ENCODE measurements around the gene UNC13A. TPM values are rescaled to one million over a fixed set of nuclear protein-coding genes. Genes with fewer than 3 reads are reported as not detected.
A peak's percentile ranks its signal among the peaks of the same experiment; 100 is the strongest.
"Not testable (repeated sequence)": the region's sequence is repeated elsewhere in the genome, so short reads cannot be mapped to it uniquely, and the experiment has no call there.

Gene UNC13A
- total RNA-seq, 1 experiment from 2014 or later = 0.84 TPM

DNA sequence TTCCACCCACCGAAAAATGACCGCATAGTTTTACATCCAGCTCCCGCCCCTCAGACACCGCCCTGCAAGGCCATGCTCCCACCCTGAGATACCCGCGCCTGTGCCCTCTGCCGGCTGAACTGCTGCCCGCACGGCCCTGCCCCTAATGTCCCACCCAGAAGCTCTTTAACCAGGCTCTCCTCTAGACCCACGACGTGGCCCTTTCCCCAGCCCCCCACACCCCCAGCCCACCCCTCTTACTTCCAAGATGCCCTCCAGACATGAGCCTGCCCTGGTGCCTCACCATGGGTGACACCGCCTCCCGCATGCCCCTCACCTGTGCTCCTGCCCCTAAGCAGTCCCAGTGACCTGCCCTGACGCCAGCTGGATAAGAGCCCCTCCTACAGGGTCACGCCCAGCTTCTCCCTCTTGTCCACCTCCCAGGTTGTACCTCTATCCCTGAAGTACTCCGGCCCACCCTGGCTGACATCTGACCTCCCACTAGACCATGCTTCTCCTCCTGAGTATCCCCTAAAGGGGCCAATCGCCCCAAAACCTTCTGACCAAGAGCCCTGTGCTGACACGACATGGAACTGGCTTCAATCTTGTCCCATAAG, 81.5 kb downstream of the UNC13A start:
- no peak for DNase-seq (ENCODE audit: extremely low read depth, low read depth)

DNA sequence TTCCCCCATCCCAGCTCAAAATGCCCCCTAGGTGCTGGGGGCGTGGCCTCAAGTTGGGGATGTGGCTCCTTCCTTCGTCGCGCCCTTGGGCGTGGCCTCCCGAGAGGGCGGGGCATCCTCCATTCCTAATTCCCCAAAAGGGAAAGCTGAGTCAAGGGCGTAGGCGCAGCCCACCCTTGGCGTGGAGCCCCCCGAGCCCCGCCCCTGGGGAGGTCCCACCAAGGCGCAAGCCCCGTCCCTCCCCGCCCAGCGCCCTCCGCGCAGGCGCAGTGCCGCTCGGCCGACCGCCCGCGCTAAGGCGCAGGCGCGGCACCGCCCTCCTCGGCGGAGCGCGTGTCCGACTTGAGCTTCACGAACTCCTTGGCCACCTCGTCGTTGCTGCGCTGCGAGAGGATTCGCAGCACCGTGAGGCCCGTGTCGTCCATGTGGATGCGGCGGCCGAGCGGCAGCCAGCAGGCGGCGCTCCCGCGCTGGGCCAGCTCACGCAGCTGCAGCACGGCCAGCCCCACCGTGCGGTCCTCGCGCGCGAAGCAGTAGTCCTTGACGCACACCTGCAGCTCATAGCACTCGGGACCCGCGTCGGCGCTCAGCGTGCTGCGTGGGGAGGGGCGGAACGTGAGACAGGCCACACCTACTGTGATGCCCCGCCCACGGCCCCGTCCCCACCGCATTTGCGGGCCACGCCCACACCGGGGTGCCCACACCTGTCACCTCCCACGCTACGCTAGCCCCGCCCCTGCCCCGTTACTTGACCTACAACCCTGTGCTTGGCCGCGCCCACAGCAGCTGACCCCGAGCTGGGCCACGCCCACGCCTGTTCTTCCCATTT, 82.2 kb downstream of the UNC13A start:
- DNase-seq (ENCODE audit: extremely low read depth, low read depth) = peak; percentile 78

- no peak for DNase-seq (ENCODE audit: extremely low read depth, low read depth)
Measured at GRCh38 chr19:17605117-17605516, 83.0 kb downstream of the UNC13A start.

DNA sequence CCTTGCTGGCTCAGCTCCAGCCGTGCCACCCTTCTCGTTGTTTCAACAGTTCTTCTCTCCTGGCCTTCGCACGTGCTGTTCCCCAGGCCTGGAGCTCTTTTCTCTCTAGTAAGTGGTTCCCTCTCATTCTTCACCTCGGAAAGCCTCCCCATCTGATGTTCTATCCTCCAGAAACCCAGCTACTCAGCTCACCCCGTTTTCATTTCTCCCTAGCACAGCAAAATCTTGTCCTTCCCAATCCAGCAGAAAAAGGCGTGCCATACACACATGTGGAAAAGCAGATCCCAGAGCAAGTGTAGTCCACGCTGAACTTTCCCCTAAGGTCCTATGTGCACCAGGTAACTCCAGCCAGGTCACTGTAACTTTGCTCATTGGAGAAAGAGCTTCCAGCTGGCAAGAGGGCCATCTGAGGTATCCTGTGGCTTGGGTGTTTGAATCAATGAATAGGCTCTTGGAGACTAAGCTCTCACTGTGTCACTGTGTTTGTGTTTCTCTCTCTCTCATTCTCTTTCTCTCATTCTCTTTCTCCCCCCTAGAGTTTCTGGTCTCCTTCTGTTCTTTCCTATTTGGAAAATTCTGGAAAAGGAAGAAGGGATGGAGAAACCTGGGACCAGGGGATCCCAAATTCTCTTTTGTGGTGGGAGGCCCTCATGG, 83.7 kb downstream of the UNC13A start:
- no peak for DNase-seq (ENCODE audit: extremely low read depth, low read depth)

GRCh38 chr19:17602872-17603510, 85.2 kb downstream of the UNC13A start:
- no peak for DNase-seq (ENCODE audit: extremely low read depth, low read depth)

GRCh38 chr19:17602217-17602616, 85.9 kb downstream of the UNC13A start:
- DNase-seq (ENCODE audit: extremely low read depth, low read depth) = no peak

GRCh38 chr19:17601683-17602082, 86.5 kb downstream of the UNC13A start:
- DNase-seq (ENCODE audit: extremely low read depth, low read depth) = no peak

GRCh38 chr19:17599780-17600179, 88.4 kb downstream of the UNC13A start:
- no peak for DNase-seq (ENCODE audit: extremely low read depth, low read depth)

DNA sequence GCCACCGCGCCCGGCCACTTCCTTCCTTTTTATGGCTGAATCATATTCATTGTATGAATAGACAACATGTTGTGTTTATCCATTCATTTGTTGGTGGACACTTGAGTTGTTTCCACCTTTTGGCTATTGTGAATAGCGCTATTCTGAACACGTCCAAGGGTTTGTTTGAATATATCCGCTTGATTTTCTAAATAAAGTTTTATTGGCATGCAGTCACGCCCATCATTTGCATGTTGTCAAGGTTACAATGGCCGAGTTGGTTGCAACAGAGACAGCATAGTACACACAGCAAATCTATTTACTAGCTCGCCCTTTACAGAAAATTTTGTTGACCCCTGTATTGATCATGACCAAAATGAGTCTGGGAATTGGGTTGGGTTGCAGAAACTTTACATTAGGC, 89.2 kb downstream of the UNC13A start:
- no peak for DNase-seq (ENCODE audit: extremely low read depth, low read depth)

DNA sequence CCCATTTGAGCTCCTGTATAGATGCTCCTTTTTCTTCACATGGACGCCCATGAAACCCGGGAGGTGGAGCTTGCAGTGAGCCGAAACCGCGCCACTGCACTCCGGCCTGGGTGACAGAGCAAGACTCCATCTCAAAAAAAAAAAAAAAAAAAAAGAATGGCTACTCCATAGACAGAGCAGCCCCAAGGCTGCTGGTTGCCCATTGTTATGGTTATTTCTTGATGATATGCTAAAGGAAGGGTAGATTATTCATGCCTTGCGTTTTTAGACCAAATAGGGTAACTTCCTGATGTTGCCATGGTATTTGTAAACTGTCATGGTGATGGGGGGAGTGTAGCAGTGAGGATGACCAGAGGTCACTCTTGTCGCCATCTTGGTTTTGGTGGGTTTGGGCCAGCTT, 90.1 kb downstream of the UNC13A start:
- DNase-seq (ENCODE audit: extremely low read depth, low read depth) = not testable (repeated sequence)

DNA sequence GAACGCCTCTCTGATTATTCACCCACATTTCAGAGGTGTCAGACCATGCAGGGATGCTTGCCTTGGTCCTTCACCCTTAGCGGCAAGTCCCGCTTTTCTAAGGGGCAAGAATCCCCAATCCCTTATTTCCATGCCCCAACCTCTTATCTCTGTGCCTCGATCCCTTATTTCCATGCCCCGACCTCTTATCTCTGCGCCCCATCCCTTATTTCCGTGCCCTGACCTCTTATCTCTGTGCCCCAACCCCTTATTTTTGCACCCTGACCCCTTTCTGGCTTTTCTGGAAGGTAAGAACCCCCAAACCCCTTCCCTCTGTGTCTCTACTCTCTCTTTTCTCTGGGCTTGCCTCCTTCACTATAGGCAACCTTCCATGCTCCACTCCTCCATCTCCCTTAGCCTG, 93.9 kb downstream of the UNC13A start:
- DNase-seq (ENCODE audit: extremely low read depth, low read depth) = not testable (repeated sequence)

DNA sequence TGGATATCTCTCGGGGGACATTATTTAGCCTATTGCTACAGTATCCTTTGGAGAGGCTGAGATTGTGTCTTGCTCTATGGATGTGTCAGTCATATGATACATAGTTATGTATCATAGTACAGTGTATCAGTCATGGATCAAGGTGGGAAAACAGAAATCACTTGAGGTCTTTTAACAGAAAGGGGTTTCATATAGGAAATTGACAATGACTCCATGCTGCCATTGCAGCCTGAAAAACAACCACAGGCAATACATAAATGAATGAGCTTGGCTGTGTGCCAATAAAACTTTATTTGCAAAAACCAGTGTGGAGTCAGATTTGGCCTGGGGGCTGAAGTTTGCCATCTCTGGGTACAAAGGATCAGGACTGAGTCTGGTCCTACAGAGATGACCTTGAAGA, 97.3 kb downstream of the UNC13A start:
- DNase-seq (ENCODE audit: extremely low read depth, low read depth) = no peak

DNA sequence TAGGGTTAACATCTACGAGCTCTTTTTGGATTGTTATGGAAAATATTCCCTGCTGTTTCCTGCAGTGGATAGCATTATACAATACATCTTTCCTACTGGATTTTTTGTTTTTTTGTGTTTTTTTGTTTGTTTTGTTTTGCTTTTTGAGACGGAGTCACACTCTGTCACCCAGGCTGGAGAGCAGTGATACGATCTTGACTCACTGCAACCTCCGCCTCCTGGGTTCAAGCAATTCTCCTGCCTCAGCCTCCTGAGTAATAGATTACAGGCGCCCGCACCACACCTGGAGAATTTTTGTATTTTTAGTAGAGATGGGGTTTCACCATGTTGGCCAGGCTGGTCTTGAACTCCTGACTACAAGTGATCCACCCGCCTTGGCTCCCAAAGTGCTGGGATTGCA, 102.8 kb downstream of the UNC13A start:
- DNase-seq (ENCODE audit: extremely low read depth, low read depth) = not testable (repeated sequence)

GRCh38 chr19:17584132-17584531, 104.0 kb downstream of the UNC13A start:
- DNase-seq (ENCODE audit: extremely low read depth, low read depth) = no peak

DNA sequence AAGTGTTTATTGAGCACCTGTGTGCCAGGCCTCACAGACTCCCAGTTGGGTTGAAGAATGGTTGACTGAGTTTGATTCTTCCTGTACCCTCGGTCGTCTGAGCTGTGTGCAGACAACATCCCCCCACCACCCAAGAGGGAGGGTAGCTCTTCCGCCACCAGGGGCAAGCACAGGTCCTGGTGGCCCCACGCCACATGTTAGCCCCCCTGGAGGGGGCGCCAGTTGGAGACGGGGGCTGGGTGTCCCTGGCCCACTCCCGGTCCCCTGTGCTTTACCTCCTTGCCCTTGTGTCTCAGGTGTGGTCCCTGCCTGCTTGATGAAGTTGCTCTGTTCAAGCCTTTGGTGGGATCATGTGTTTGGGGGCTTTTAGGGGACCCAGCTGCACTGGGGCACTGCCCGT, 105.5 kb downstream of the UNC13A start:
- no peak for DNase-seq (ENCODE audit: extremely low read depth, low read depth)

- no peak for DNase-seq (ENCODE audit: extremely low read depth, low read depth)
Measured at GRCh38 chr19:17581211-17581874, 106.8 kb downstream of the UNC13A start.

DNA sequence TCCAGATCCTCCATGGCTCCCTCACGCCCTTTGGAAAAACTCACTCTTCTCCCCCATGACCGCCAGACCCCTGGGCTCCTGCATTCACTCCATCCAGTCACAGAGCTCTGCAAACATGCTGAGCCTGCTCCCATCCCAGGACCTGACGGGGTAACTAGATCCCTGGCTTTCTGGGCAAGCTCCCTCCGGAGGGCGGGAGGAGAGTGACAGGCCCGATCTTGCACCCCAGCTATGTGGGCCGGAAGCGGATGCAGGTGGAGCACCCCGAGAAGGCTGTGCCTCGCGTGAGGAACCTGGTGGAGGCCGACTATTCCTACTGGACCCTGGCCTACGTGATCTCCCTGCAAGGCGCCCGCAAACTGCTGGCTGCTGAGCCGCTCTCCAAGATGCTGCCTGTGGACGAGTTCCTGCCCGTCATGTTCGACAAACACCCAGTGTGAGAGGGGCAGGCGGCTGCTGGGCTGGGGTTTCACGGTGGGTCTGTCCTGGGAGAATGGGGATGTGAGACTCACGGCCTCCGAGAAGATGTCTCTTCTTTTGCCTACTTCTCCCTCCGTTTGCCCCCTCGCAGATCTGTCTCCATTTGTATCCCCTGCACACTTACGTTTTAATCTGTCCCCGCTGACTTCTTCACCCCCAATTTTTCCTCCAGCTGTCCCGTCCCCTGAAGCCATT, 107.5 kb downstream of the UNC13A start:
- DNase-seq (ENCODE audit: extremely low read depth, low read depth) = no peak

GRCh38 chr19:17579661-17580244, 108.4 kb downstream of the UNC13A start:
- DNase-seq (ENCODE audit: extremely low read depth, low read depth) = peak; percentile 79

DNA sequence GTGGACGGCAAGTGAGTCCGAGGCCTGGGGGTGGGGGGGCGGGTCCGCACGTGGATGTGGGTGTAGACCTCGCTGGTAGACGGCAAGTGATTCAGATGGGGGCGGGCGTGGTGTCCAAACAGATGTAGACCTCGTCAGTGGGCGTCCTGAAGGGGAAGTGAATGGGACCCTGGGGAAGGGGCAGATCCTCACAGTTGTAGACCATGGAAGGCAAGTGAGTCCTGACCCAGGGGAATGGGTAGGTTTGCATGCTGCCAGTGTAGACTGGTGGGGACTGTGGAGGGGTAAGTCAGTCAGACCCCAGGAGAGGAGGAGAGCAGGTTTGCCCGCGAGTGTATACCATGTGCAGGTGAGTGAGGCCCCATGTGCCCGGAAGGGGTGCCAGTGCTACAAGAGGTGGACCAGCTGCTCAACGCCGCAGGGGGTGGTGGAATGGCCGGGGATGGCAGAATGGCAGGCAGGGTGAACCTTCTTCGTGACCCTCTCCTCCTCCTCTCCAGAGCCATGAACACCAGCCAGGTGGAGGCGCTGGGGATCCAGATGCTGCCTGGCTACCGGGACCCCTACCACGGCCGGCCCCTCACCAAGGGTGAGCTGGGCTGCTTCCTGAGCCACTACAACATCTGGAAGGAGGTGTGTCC, 110.6 kb downstream of the UNC13A start:
- DNase-seq (ENCODE audit: extremely low read depth, low read depth) = no peak

Measured in NCI-H460 (cell line).